GM12892 (cell line): Measurements from ENCODE around the gene TNFAIP8L1.

Experiments used
- DNase-seq: peaks from one replicate; pipeline ENCODE4 v3.0.0; 2011; ENCODE audit not compliant: insufficient read length
- FAIRE-seq: peaks from 2 replicates; lab custom pipeline; 2011; peaks lifted over from hg19 to GRCh38; lab: Jason Lieb, UNC
- POLR2A ChIP-seq: IDR thresholded peaks from 2 replicates; pipeline ENCODE4 v1.6.1; 2011; ENCODE audit warnings: low read depth, low read length, control low read depth
- POLR2AphosphoS5 ChIP-seq: IDR thresholded peaks from 2 replicates; pipeline ENCODE4 v1.6.1; 2011; ENCODE audit warnings: low read depth, low read length, control low read depth
- TAF1 ChIP-seq: IDR thresholded peaks from 2 replicates; pipeline ENCODE4 v1.6.1; 2011; ENCODE audit warnings: low read depth, mild to moderate bottlenecking, control low read depth, low read length, borderline replicate concordance

Gene TNFAIP8L1

DNA sequence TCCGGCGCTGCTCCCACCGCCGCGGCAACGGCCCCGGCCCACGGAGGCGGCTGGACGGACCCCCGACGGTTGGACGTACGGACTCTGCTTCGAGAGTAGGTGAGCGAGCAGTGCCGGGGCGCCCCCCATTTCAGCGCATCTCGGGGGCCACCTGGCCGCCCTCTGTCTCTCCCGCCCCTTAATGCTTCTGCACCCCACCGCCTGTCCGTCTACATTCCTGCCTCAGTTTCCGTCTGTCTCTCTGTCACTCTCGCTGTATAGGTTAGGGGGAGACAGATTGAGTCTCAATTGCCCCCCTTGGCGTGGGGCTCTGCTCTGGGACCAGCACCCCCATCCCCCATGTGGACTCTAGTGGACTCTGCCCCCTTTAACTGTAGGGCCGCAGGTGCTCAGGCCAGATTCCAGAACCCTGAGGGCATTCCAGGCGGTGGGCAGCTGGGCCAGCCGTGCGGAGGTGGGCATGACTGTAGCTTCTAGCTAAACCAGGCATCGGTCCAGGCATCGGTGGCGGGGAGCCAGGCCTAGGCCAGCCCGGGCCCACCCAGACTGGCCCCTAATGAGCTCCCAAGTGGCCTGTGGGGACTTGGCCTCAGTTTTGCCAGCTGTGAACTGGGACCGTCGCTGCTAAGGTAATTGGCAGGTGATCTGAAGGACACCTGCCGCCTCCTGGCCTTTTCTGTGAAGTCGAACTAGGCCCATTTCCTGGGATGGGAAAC, 373 bp downstream of the TNFAIP8L1 start:
- no peak for TF ChIP-seq POLR2A
- TF ChIP-seq POLR2AphosphoS5 = no peak
- TF ChIP-seq TAF1 = no peak
- DNase-seq = no peak
- peak; percentile 21 for FAIRE-seq

DNA sequence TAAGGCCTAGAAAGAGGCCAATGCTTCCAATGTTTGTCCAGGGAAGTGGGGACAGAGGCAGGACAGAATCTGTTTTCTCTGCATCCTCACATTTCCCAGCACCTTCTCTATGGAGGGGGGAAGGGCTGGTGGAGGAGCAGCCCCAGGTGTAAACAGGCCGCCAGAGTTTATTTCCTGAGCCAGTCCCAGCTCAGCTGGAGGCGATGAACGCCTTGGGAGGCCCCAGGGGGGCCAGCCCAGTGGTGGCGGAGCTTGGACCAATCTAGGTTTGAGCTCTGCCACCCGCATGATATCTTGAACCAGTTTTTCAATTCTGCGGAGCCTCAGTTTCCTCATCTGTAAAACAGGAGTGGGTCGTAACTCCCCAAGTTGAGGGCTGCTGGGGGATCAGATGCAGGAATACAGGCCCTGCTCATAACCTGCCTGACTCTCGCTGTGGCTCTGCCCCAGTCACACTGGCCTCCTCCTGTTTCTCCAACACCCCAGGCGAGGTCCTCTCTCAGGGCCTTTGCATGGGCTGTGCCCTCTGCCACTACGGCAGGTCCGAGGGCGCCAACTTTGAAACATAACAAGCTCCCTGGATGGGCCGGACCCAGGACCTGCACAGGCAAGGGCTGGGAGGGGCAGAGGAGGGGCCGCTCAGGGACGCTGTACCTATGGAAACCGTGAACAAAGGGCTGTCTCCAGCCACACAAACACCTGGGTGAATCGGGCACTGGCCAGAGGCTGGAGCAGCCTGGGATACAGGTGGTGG, 1.1 kb downstream of the TNFAIP8L1 start:
- peak; percentile 33 for FAIRE-seq
- no peak for DNase-seq

DNA sequence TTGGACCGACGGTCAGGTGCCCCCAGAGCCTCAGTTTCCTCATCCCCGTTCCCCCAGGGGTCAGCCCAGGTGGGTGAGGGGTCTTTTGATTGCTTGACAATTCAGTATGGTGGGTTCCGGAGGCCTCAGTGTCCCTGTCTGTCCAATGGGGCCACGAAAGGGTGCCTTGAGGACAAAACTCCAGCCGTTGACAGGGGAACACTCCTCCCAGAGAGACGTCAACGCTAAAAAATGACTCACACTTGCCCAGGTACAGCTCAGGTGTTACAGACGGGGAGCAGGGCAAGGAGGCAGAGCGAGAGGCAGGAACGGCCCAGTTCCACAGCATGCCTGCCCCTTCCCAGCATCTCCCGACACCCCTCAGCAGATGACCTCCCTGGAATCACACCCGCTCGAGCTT, 1.8 kb downstream of the TNFAIP8L1 start:
- FAIRE-seq (no peak), DNase-seq (no peak)
- TF ChIP-seq TAF1 = no peak
- TF ChIP-seq POLR2A = no peak
- no peak for TF ChIP-seq POLR2AphosphoS5

More for the DNA sequence above, 1.1 kb downstream of the TNFAIP8L1 start:
- TF ChIP-seq POLR2A (no peak), TAF1 (no peak), POLR2AphosphoS5 (no peak)

DNA sequence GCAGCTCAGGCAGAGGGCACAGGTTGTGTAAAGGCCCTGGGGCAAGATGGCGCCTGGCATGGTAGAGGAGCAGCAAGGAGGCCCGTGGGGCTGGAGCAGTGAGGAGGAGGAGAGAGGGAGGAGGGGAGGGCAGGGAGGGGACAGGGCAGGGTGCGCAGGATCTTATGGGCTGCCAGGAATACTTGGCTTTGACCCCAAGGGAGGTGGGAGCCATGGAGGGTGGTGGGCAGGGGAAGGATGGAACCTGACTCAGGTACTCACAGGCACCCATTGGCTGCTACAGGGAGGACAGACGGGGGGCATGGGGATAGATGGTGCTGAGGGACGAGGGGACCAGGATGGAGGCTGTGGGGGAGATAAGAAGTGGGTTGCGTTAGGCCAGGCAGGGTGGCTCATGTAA, 3.3 kb downstream of the TNFAIP8L1 start:
- TF ChIP-seq POLR2AphosphoS5 (no peak), POLR2A (no peak), TAF1 (no peak)
- no peak for FAIRE-seq
- DNase-seq = no peak

DNA sequence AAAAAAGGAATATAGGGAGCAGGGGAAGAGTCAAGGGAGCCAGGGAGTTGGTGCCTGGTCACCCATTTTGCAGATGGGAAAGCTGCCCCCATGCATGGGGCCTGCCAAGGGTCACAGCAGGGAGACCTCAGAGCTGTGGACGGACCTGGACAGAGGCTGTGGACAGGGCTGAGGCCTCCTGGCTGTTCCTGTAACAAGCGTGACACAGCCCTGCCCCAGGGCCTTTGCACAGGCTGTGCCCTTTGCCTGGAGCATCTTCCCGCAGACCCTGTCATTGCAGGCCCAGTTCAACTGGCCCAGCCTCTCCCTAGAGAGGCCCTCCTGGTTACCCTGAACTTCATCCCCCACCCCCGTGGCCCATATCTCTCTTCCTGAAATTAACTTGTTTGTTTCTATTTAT, 6.4 kb downstream of the TNFAIP8L1 start:
- FAIRE-seq = no peak
- TF ChIP-seq POLR2A = no peak
- no peak for TF ChIP-seq POLR2AphosphoS5
- no peak for DNase-seq

DNA sequence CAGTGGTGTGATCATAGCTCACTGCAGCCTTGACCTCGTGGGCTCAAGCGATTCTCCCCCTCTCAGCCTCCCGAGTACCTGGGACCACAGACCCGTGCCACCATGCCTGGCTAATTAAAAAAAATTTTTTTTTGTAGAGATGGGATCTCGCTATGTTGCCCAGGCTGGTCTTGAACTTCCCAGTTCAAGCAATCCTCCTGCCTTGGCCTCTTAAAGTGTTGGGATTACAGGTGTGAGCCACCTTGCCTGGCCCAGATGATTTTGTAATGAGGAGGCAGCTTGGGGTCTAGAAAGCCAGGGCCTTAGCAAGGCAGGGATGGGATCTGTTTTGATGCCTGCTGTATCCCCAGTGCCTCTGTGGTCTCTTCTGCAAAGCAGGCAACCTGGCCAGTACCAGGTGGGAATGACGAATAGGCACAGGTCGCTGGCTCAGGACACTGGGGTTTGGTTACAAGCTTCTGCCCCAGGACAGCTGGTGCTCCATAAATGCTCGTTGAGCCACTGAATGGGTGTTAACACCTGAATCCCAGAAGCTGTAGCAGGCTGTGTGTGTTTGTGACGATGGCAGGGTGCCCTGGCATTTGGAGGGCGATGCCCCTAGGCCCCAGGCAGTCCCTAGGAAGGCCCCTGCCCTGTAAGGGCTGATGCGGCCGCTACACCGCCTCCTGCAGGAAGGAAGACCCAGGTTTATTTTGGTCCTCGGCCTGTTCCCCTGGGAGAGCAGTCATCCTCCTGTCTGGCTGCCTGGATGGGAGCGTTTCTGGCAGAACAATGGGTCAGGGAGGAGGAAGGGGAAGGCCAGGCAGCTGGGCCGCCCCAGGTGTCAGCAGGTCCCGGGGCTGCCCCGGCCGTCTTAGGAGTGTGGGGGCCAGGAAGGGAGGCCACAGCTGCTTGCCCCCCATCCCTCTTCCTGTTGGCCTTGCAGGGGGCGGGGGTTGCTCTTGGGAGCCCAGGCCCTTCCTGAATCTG, 8.6 kb downstream of the TNFAIP8L1 start:
- FAIRE-seq (peak; percentile 14), DNase-seq (no peak)
- TF ChIP-seq POLR2A (no peak), POLR2AphosphoS5 (no peak), TAF1 (no peak)

DNA sequence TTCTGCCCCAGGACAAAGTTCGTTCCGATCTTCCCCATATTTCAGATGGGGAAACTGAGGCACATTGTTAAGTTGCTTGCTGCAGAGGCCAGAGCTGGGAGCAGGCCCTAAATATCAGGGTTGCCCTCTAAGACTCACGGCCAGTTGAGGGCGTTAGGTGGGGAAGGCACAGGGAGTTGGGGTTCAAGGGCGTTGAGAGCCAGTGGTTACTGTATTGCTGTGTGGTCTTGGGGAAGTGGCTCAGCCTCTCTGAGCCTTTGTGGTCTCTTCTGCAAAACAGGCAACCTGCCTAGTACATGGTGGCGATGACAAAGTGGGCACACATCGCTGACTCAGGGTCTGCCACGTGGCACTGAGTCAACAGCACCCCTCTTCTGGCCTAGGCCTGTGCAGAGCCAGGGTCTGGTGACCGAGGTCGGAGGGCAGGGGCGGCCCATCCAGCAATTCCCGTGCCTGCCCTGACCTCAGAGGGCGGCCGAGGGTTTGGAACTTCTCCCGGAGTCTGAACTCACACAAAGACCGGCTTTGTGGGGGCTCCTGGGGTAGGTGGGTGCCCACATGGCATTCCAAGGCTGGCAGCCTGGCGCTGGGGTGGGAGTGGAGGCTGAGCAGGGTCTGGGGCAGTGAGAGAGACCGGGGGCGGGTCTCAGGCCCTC, 10.2 kb downstream of the TNFAIP8L1 start:
- no peak for DNase-seq
- TF ChIP-seq POLR2AphosphoS5 (no peak), TAF1 (no peak)
- no peak for FAIRE-seq

DNA sequence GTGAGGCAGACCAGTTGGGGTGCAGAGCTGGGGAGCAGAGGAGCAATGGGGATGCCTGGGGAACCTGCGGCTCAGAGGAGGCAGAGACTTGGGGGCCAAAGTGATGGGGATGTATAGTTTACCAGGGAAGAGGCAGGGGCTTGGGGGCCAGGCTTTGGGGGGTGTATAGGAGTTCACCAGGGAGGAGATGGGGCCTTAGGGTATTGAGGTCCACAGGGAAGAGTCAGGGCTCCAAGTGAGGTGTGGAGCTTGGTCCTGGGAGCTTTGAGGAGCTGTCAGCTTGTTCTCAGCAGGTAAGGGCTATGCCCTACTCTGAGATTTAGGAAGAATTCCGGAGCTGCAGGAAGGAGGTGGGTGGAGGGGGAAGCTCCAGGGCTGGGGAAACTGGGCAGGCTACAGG, 10.8 kb downstream of the TNFAIP8L1 start:
- DNase-seq (no peak), FAIRE-seq (no peak)
- TF ChIP-seq POLR2AphosphoS5 = no peak
- no peak for TF ChIP-seq TAF1
- no peak for TF ChIP-seq POLR2A

DNA sequence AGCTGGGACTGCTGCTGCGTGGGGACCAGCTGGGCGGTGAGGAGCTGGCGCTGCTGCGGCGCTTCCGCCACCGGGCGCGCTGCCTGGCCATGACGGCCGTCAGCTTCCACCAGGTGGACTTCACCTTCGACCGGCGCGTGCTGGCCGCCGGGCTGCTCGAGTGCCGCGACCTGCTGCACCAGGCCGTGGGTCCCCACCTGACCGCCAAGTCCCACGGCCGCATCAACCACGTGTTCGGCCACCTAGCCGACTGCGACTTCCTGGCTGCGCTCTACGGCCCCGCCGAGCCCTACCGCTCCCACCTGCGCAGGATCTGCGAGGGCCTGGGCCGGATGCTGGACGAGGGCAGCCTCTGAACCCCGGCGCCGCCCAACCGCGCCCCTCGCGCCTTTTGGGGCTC, 12.8 kb downstream of the TNFAIP8L1 start:
- DNase-seq = no peak
- TF ChIP-seq TAF1 (no peak), POLR2AphosphoS5 (no peak), POLR2A (no peak)
- no peak for FAIRE-seq

DNA sequence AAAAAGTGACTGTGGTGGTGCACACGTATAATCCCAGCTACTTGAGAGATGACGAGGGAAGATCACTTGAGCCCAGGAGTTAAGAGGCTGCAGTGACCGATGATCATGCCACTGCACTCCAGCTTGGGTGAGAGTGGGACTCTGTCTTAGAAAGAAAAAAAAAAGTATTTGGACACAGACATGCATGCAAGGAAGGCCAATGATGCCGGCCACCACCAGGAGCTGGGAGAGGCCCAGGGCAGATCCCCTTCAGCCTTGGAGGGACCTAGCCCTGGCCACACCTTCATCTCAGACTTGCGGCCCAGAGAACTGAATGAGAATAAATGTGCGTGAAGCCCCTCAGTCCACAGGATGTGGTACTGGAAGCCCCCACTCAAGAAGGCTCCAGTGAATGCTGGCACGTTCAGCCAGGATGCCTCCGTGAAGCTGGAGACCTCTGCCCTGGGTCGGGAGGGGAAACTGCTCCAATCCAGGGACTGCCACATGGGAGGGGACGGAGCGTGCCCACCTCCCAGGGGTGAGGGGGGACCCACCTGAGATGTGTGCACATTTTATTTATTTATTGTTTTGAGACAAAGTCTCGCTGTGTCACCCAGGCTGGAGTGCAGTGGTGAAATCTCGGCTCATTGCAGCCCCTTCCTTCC, 14.6 kb downstream of the TNFAIP8L1 start:
- FAIRE-seq (no peak), DNase-seq (no peak)

More for the DNA sequence above, 14.6 kb downstream of the TNFAIP8L1 start:
- TF ChIP-seq POLR2AphosphoS5 (no peak), POLR2A (no peak), TAF1 (no peak)
